Psoas muscle (tissue), 8 donors: ENCODE results near the gene VAV3. TPM values are rescaled to one million over a fixed set of nuclear protein-coding genes. Genes with fewer than 3 reads are reported as not detected.

Experiments
- ATAC-seq, 4 donors: fragments of 200-7000 bp; cut with Tn5 transposase; one replicate each; pipeline ENCODE4 v1.9.1; 2020; ENCODE audit warnings: moderate library complexity in 3 of 4, mild to moderate bottlenecking in 2 of 4
- DNase-seq, 2 donors: peaks; one replicate each; pipeline ENCODE4 v3.0.0-alpha.2; 2020
- H3K27ac ChIP-seq: fragments of 200-600 bp; one replicate; pipeline ENCODE4 v1.8.0; 2022
- H3K27me3 ChIP-seq, 3 donors: fragments of 200-600 bp in 1 of 3; one replicate each; pipeline versions ENCODE4 v1.6.1 to v1.8.0; 2013 to 2022; ENCODE audit warnings: low read length in 2 of 3, mild to moderate bottlenecking in 2 of 3, moderate library complexity in 1 of 3; ENCODE audit not compliant: insufficient read depth in 3 of 3
- H3K36me3 ChIP-seq, 2 donors: fragments of 200-600 bp in 1 of 2; one replicate each; pipeline versions ENCODE4 v1.6.1 to v1.8.0; 2013 to 2022; ENCODE audit warnings: low read depth in 1 of 2, mild to moderate bottlenecking in 1 of 2, moderate library complexity in 1 of 2; ENCODE audit not compliant: insufficient read depth in 1 of 2
- H3K4me1 ChIP-seq: fragments of 200-600 bp; one replicate; pipeline ENCODE4 v1.8.0; 2022
- H3K4me3 ChIP-seq: fragments of 200-600 bp; one replicate; pipeline ENCODE4 v1.8.0; 2022; ENCODE audit warnings: mild to moderate bottlenecking
- H3K9me3 ChIP-seq: fragments of 200-600 bp; one replicate; pipeline ENCODE4 v1.8.0; 2022
- CTCF ChIP-seq: fragments of 200-600 bp; IDR thresholded peaks from one replicate; pipeline ENCODE4 v1.8.0; 2022; ENCODE audit warnings: antibody characterized with exemption
- WGBS, 3 donors: extraction: QIAGEN DNeasy Blood & Tissue Kit; methylation state at CpG; one replicate each; pipeline versions ENCODE4 v1.1.6 to v1.1.7; 2013; 5-methylcytosine and 5-hydroxymethylcytosine counted together
- intact Hi-C, 2 donors: fragments of 100-400 bp; cut with DNase I; formaldehyde crosslinking; loops; one replicate each; pipeline versions ENCODE4 v1.11.0 to v1.14.2; 2022
- polyA plus RNA-seq, 3 donors: library from polyadenylated mRNA; stranded (reverse); fragments of 200-250 nt; gene quantifications; one replicate each; pipeline ENCODE4 v1.2.3, GENCODE V29; 2013
- total RNA-seq, 4 donors: library from RNA; stranded (reverse); fragmentation: NEBNext Ultra II Directional in 2 of 4; extraction: Animal tissue kit (Norgen Biotek cat#: 25700) in 2 of 4; gene quantifications; one replicate each; pipeline versions ENCODE4 v1.2.1 to v1.2.4, GENCODE V29; 2021 to 2023
- donor health status: healthy with polysubstance abuse.
- donor health status: DM: no; HTN: no; CAD: no; lungs with moderate emphysema.
- donor health status: Bipolar disorder and iron deficiency.
- donor health status: healthy.
- donor health status: DM: yes; HTN: yes; CAD: no.
- donor health status: DM: no; HTN: no; CAD: no.
- donor health status: DM: no; HTN: no; CAD: no.
- donor health status: DM: yes; HTN: yes; CAD: no.

VAV3 gene
- total and polyA plus RNA-seq, 7 donors = 0.28 to 1.7 (median 0.72) TPM

GRCh38 chr1:107830075-107830474 lies 134.9 kb downstream of the VAV3 start:
- no peaks in the 10 kb centered on the region for H3K27me3 ChIP-seq
- intact Hi-C loops = no loop called here

GRCh38 chr1:107829036-107829770 lies 135.8 kb downstream of the VAV3 start:
- ATAC-seq (no peak), DNase-seq (no peak)
- Histone ChIP-seq H3K4me1 (no peaks in the 10 kb centered on the region), H3K4me3 (no peak overlapping the region), H3K27ac (no peak overlapping the region), H3K36me3 (no peaks in the 10 kb centered on the region), H3K27me3 (no peaks in the 10 kb centered on the region), H3K9me3 (no peaks in the 10 kb centered on the region)
- WGBS, 3 donors = 45 to 81% (median 60%) methylated on average over 1 of the region's 1 CpG
- intact Hi-C loops = no loop called here
- TF ChIP-seq CTCF = no peak

More at GRCh38 chr1:107830075-107830474, 134.9 kb downstream of the VAV3 start:
- Histone ChIP-seq H3K36me3 (no peaks in the 10 kb centered on the region), H3K27ac (no peak overlapping the region), H3K4me3 (no peak overlapping the region), H3K4me1 (no peaks in the 10 kb centered on the region), H3K9me3 (no peaks in the 10 kb centered on the region)
- no peak for TF ChIP-seq CTCF
- WGBS, 3 donors = 95% methylated on average over 1 of the region's 1 CpG
- ATAC-seq (no peak), DNase-seq (no peak)

GRCh38 chr1:107824946-107825345 lies 140.0 kb downstream of the VAV3 start:
- Histone ChIP-seq H3K27ac (no peak overlapping the region), H3K36me3 (no peaks in the 10 kb centered on the region), H3K4me3 (no peak overlapping the region), H3K27me3 (no peaks in the 10 kb centered on the region), H3K4me1 (no peaks in the 10 kb centered on the region), H3K9me3 (no peaks in the 10 kb centered on the region)
- no peak for TF ChIP-seq CTCF
- 91 to 94% (median 93%) methylated on average over 2 of the region's 2 CpGs for WGBS, 3 donors
- no peak for DNase-seq
- intact Hi-C loops = no loop called here
- no peak for ATAC-seq

- Histone ChIP-seq H3K36me3 (no peaks in the 10 kb centered on the region), H3K27me3 (no peaks in the 10 kb centered on the region), H3K9me3 (no peaks in the 10 kb centered on the region), H3K4me1 (no peaks in the 10 kb centered on the region), H3K4me3 (no peak overlapping the region), H3K27ac (no peak overlapping the region)
- WGBS, 3 donors = 75 to 79% (median 76%) methylated on average over 4 of the region's 4 CpGs
- DNase-seq = no peak
- intact Hi-C loops = no loop called here
- ATAC-seq = no peak
- TF ChIP-seq CTCF = no peak
These were observed 143.6 kb downstream of the VAV3 start for GRCh38 chr1:107821340-107821739.

GRCh38 chr1:107820801-107821200 lies 144.2 kb downstream of the VAV3 start:
- Histone ChIP-seq H3K4me3 (no peak overlapping the region), H3K27ac (no peak overlapping the region), H3K27me3 (no peaks in the 10 kb centered on the region), H3K36me3 (no peaks in the 10 kb centered on the region), H3K9me3 (no peaks in the 10 kb centered on the region), H3K4me1 (no peaks in the 10 kb centered on the region)
- no peak for TF ChIP-seq CTCF
- no peak for DNase-seq
- no peak for ATAC-seq
- intact Hi-C loops = no loop called here
